NB4 (cell line): ENCODE results near the gene SLC25A11.
A peak's percentile ranks its signal among the peaks of the same experiment; 100 is the strongest.
"Not testable (repeated sequence)": the region's sequence is repeated elsewhere in the genome, so short reads cannot be mapped to it uniquely, and the experiment has no call there.

ENCODE experiments used
- DNase-seq: peaks from one replicate; pipeline ENCODE4 v3.0.0; 2010; ENCODE audit warnings: low read depth
- H3K4me3 ChIP-seq: one replicate; pipeline ENCODE4 v1.5.1; 2011; ENCODE audit warnings: mild to moderate bottlenecking, low read depth, low read length, moderate library complexity
- CTCF ChIP-seq: IDR thresholded peaks from one replicate; pipeline ENCODE4 v1.5.1; 2012; ENCODE audit warnings: low read depth, low read length
- MAX ChIP-seq: IDR thresholded peaks from 2 replicates; pipeline ENCODE4 v1.6.1; 2011; ENCODE audit warnings: low read depth, low read length
- MYC ChIP-seq: IDR thresholded peaks from 2 replicates; pipeline ENCODE4 v1.6.1; 2011; ENCODE audit warnings: low read depth, low read length
- POLR2A ChIP-seq: IDR thresholded peaks from 2 replicates; pipeline ENCODE4 v1.6.1; 2011; ENCODE audit warnings: mild to moderate bottlenecking; ENCODE audit not compliant: insufficient read length; ENCODE audit errors: extremely low read depth

Gene SLC25A11

GRCh38 chr17:4934173-4934979, 5.5 kb downstream of the SLC25A11 start:
- TF ChIP-seq CTCF (peak; percentile 41), POLR2A (no peak)
- DNase-seq = peak; percentile 82
- no peak overlapping the region for H3K4me3 ChIP-seq

GRCh38 chr17:4933646-4934045, 6.2 kb downstream of the SLC25A11 start:
- no peak overlapping the region for H3K4me3 ChIP-seq
- TF ChIP-seq CTCF = no peak
- no peak for TF ChIP-seq MYC
- TF ChIP-seq POLR2A = no peak
- TF ChIP-seq MAX = no peak
- no peak for DNase-seq

- TF ChIP-seq POLR2A (no peak), CTCF (no peak), MAX (no peak), MYC (no peak)
- no peak for DNase-seq
- H3K4me3 ChIP-seq = no peak overlapping the region
Observed at GRCh38 chr17:4932756-4933155, 7.1 kb downstream of the SLC25A11 start.

GRCh38 chr17:4931963-4932362, 7.9 kb downstream of the SLC25A11 start, which contains the start of gene GP1BA:
TSS of gene GP1BA (plus strand) at chr17:4932277. CDS start at chr17:4932605, 328 bp downstream.
- no peak for DNase-seq
- TF ChIP-seq MYC = no peak
- TF ChIP-seq POLR2A = no peak
- TF ChIP-seq CTCF = no peak
- TF ChIP-seq MAX = no peak
- no peak within 1 kb of the TSS for H3K4me3 ChIP-seq

GRCh38 chr17:4928881-4929280, 11.0 kb downstream of the SLC25A11 start:
- no peak for TF ChIP-seq CTCF
- TF ChIP-seq MAX = no peak
- TF ChIP-seq MYC = no peak
- TF ChIP-seq POLR2A = no peak

GRCh38 chr17:4926577-4927335, 13.1 kb downstream of the SLC25A11 start:
- DNase-seq, H3K4me3 ChIP-seq: not testable (repeated sequence)

More at GRCh38 chr17:4928881-4929280, 11.0 kb downstream of the SLC25A11 start:
- no peak for DNase-seq
- H3K4me3 ChIP-seq = no peak overlapping the region
